Gastroesophageal sphincter (tissue), 4 donors: ENCODE data around the gene TBX20. TPM values are rescaled to one million over a fixed set of nuclear protein-coding genes. Genes with fewer than 3 reads are reported as not detected.

Experiments
- ATAC-seq: fragments of 150-250 bp; one replicate; pipeline ENCODE4 v1.9.1; 2016; ENCODE audit warnings: mild to moderate bottlenecking, moderate library complexity
- H3K27ac ChIP-seq, 4 donors: fragments of 200-600 bp; sonication (generic) in 3 of 4; 1 replicate in 3 of 4; 2 replicates in 1 of 4; pipeline ENCODE4 v1.5.1; 2016 to 2019
- H3K27me3 ChIP-seq: fragments of 200-600 bp; sonication (generic); one replicate; pipeline ENCODE4 v1.5.1; 2019
- H3K36me3 ChIP-seq, 2 donors: fragments of 200-600 bp; sonication (generic); one replicate each; pipeline ENCODE4 v1.5.1; 2019; ENCODE audit warnings: control low read depth in 1 of 2
- H3K4me1 ChIP-seq, 3 donors: fragments of 200-600 bp; sonication (generic); 1 replicate in 2 of 3; 2 replicates in 1 of 3; pipeline ENCODE4 v1.5.1; 2016 to 2019; ENCODE audit warnings: control low read depth in 2 of 3
- H3K4me3 ChIP-seq, 2 donors: fragments of 200-600 bp; sonication (generic); one replicate each; pipeline ENCODE4 v1.5.1; 2019; ENCODE audit warnings: mild to moderate bottlenecking in 1 of 2, moderate library complexity in 1 of 2
- H3K9me3 ChIP-seq, 3 donors: fragments of 200-600 bp; sonication (generic); one replicate each; pipeline ENCODE4 v1.5.1; 2017 to 2019; ENCODE audit warnings: control low read depth in 2 of 3
- CTCF ChIP-seq, 4 experiments: fragments of 200-600 bp in 2 of 4; fragments of 450-650 bp in 2 of 4; sonication (generic) in 1 of 4; IDR thresholded peaks; one replicate each; pipeline ENCODE4 v1.5.1; 2017 to 2019; ENCODE audit warnings: antibody characterized with exemption in 4 of 4, mild to moderate bottlenecking in 2 of 4, moderate library complexity in 2 of 4
- EP300 ChIP-seq: sonication (generic); formaldehyde crosslinking; IDR thresholded peaks from one replicate; pipeline ENCODE4 v1.6.1; 2017; ENCODE audit warnings: antibody characterized with exemption, mild to moderate bottlenecking
- POLR2A ChIP-seq, 2 donors: fragments of 450-650 bp; IDR thresholded peaks; one replicate each; pipeline ENCODE4 v1.6.1; 2017; ENCODE audit warnings: antibody characterized with exemption in 2 of 2, mild to moderate bottlenecking in 2 of 2, moderate library complexity in 1 of 2
- POLR2AphosphoS5 ChIP-seq: sonication (generic); formaldehyde crosslinking; IDR thresholded peaks from one replicate; pipeline ENCODE4 v1.6.1; 2017; ENCODE audit warnings: antibody characterized with exemption
- whole genome bisulfite sequencing, 2 donors: methylation state at CpG; one replicate each; pipeline ENCODE4 v1.1.5; 2018; ENCODE audit warnings: low coverage in 1 of 2; 5-methylcytosine and 5-hydroxymethylcytosine counted together
- total RNA-seq, 4 donors: library from RNA; depleted of rRNA; stranded (reverse); fragments of >200 nt; gene quantifications; one replicate each; pipeline ENCODE4 v1.1.0, GENCODE V29; 2016

TBX20 gene
- 1 to 10 TPM in 1 of 4 donors, under 1 TPM in 1, not detected in 2; 0.54 to 5.4 TPM for total RNA-seq

DNA sequence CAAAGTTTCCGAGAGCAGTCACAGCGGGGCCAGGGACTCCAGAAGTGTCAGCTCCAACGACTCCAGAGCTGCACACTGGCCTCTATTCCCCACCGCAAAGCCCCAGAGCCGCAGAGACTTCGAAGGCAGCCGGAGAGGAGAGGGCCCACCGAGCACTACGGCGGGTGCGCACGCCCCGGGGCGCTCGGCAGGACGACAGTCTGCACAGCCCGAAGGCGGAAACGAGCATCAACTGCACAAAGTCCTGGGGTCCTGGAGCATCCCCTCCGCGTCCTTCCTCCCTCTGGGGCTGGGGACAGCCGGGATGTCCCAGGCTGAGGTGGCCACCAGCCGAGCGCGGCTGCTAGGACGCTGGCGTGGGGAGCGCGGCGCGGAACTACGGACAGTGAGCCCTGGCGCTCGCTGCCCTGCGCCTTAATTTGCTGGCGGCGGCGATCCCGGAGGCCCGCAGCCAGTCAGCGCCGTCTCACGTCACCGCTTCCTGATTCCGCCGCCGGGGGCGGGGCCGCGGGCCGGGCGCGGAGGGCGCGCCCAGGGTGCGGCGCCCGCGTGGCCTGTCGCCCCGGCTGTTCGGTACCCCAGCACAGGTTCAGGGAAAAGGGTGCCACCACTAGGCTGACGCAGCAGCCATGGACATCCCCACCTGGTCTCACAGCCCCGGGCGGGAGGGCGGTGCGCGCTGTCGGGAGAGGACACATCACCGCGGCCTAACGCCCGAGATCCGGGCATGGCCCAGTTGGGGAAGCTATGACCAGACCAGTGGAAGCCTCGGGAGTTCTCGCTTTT, at the start of gene TBX20:
TBX20 (minus strand) TSS at position 391 of the 786 bp plus-strand sequence. CDS start 480 bp downstream, outside the sequence.
- H3K4me3 ChIP-seq = peak within 1 kb of the TSS; percentile 23 to 53
- no peaks in the 10 kb centered on the region for H3K36me3 ChIP-seq
- ATAC-seq = peak; percentile 75
- TF ChIP-seq CTCF (IDR thresholded peaks at IDR 0.05) = no peak
- no peak for TF ChIP-seq EP300
- peak in 1 of 2 donors; percentile 56 for TF ChIP-seq POLR2A (IDR thresholded peaks at IDR 0.05)
- TF ChIP-seq POLR2AphosphoS5 = no peak
- peaks cover 0 to 35% (median 14%) of the 10 kb centered on the region in 3 donors for H3K4me1 ChIP-seq
- WGBS, 2 donors = no CpG with 5 or more reads among the region's 76 CpGs
- H3K27me3 ChIP-seq = peaks cover 100% of the 10 kb centered on the region
- no peak within 1 kb of the TSS for H3K27ac ChIP-seq
- H3K9me3 ChIP-seq = peaks cover 0 to 5% (median 0%) of the 10 kb centered on the region in 3 donors

- Histone ChIP-seq H3K27me3 (peaks cover 7% of the 10 kb centered on the region), H3K4me3 (no peak overlapping the region), H3K9me3 (peaks cover 0 to 21% (median 0%) of the 10 kb centered on the region in 3 donors), H3K27ac (no peak overlapping the region), H3K4me1 (no peaks in the 10 kb centered on the region), H3K36me3 (no peaks in the 10 kb centered on the region)
- WGBS, 2 donors = 58 to 77% methylated on average over 4 to 6 of the region's 6 CpGs
- TF ChIP-seq CTCF (IDR thresholded peaks at IDR 0.05) (no peak), EP300 (no peak), POLR2AphosphoS5 (no peak), POLR2A (IDR thresholded peaks at IDR 0.05) (no peak)
- ATAC-seq = no peak
Observed at GRCh38 chr7:35289376-35289775, 35.5 kb upstream of the TBX20 start.

GRCh38 chr7:35286986-35287385, 33.1 kb upstream of the TBX20 start:
- H3K27me3 ChIP-seq = peaks cover 7% of the 10 kb centered on the region
- no peak for TF ChIP-seq CTCF (IDR thresholded peaks at IDR 0.05)
- TF ChIP-seq POLR2A (IDR thresholded peaks at IDR 0.05) = no peak
- TF ChIP-seq POLR2AphosphoS5 = no peak
- TF ChIP-seq EP300 = no peak
- H3K4me3 ChIP-seq = no peak overlapping the region
- 52 to 72% methylated on average over 3 of the region's 3 CpGs for WGBS, 2 donors
- H3K36me3 ChIP-seq = no peaks in the 10 kb centered on the region
- ATAC-seq = no peak
- H3K9me3 ChIP-seq = peaks cover 0 to 5% (median 0%) of the 10 kb centered on the region in 3 donors
- H3K27ac ChIP-seq = no peak overlapping the region
- no peaks in the 10 kb centered on the region for H3K4me1 ChIP-seq

GRCh38 chr7:35286422-35286821, 32.5 kb upstream of the TBX20 start:
- Histone ChIP-seq H3K4me3 (no peak overlapping the region), H3K9me3 (peaks cover 0 to 5% (median 0%) of the 10 kb centered on the region in 3 donors), H3K27me3 (peaks cover 7% of the 10 kb centered on the region), H3K4me1 (no peaks in the 10 kb centered on the region), H3K36me3 (no peaks in the 10 kb centered on the region), H3K27ac (no peak overlapping the region)
- no peak for ATAC-seq
- TF ChIP-seq POLR2A (IDR thresholded peaks at IDR 0.05) = no peak
- TF ChIP-seq EP300 = no peak
- TF ChIP-seq POLR2AphosphoS5 = no peak
- no peak for TF ChIP-seq CTCF (IDR thresholded peaks at IDR 0.05)

GRCh38 chr7:35285799-35286198, 31.9 kb upstream of the TBX20 start:
- H3K27me3 ChIP-seq = peaks cover 7% of the 10 kb centered on the region
- no peak overlapping the region for H3K4me3 ChIP-seq
- 14 to 17% methylated on average over 1 of the region's 1 CpG for WGBS, 2 donors
- H3K27ac ChIP-seq = no peak overlapping the region
- no peaks in the 10 kb centered on the region for H3K36me3 ChIP-seq
- H3K9me3 ChIP-seq = peaks cover 0 to 5% (median 0%) of the 10 kb centered on the region in 3 donors
- TF ChIP-seq POLR2AphosphoS5 (no peak), EP300 (no peak), CTCF (IDR thresholded peaks at IDR 0.05) (no peak), POLR2A (IDR thresholded peaks at IDR 0.05) (no peak)
- H3K4me1 ChIP-seq = no peaks in the 10 kb centered on the region
- ATAC-seq = no peak
